ENCODE results near the gene IQGAP2.

IQGAP2 gene

GRCh38 chr5:76622076-76622475, 219.0 kb downstream of the IQGAP2 start:
- DNase-seq: no peak

DNA sequence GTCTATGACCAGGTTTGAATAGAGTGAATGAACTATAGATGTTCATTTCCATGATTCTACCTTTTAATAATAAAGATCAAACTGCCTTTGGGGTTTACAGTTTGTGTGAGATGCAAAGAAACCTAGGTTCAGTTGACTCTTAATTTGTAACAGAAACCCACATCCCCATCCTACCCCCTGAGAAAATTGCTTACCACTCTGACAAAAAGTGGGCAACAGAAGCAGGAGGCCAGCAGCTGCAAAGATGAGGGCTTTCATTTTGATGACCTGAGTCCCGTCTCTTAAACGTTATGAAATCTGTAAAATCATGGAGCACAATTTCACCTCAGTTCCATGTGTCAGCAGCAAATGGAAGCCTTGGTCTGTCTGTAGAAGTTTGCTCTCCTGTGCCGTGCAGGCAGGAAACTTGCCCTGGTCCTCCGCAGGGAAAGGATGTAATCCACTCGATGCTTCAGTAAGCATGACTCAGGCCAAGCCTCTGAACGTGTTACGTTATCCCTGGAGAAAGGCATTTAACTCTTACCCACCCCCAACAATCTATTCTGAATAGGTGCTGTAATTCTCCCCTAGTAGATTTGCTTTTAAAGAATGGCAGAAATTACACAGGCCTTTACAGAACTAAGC, 220.0 kb downstream of the IQGAP2 start, which contains the start of gene F2RL2:
TSS of gene F2RL2 (minus strand) at position 431 of the 624 bp plus-strand sequence. CDS start at position 258, 173 bp downstream.
- no peak for DNase-seq

- DNase-seq: no peak
Measured at GRCh38 chr5:76625087-76625815, 222.2 kb downstream of the IQGAP2 start.

DNA sequence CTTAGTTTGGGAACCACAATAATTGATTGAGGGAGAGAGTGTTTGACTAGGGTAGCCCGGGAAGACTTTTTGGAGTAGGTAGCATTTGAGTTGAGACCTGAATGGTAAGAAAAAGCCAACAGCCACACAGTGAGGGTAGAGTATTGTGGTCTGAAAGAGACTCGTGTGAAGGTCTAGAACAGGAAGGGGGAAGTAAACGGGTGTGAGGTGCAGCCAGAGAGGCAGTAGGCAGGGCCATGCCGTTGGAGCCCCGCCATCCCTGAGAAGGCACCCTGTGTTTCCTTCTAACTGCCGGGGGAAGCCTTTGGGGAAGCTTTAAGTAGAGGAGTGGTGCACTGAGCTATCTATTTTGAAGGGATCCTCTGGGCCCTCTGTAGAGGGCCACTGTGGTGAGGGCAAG, 223.7 kb downstream of the IQGAP2 start:
- no peak for DNase-seq

DNA sequence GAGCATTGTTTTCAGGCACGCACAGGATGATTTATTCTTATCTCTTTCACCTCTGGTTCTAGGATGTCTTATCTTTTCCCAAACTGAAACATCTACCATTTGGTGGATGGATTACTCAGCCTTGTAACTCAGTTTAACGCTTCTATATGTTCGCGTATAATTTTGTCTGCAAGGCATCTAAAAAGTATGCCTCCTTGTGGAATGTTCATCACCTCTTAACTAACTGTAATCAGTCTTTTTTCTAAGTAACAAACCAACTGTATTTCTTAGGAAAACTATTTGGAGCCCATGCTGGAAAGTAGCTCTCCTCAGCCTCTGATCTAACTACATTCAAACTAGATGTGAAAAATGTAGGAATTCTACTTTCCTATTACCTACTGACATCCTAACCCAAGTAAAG, 231.6 kb downstream of the IQGAP2 start:
- no peak for DNase-seq

GRCh38 chr5:76637490-76637889, 234.4 kb downstream of the IQGAP2 start:
- no peak for DNase-seq

DNA sequence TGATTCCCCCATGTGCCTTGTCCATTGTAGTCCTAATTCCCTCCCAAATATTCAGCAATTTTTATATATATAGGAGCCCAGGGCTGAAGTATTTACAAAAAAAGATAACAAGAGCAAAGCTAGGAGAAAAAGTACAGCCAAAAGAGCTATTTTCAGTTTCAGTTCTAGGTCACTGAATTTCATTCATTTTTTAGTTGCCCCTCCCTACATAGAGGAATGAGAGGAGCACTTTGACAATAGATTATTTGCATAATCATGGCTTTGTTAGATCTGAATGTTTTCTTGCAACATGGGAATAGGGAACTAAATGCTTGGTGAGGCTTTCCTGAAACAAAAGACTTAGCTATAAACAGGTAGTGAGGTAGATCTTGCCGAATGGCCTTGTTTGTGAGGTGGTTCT, 235.4 kb downstream of the IQGAP2 start:
- DNase-seq: no peak

DNA sequence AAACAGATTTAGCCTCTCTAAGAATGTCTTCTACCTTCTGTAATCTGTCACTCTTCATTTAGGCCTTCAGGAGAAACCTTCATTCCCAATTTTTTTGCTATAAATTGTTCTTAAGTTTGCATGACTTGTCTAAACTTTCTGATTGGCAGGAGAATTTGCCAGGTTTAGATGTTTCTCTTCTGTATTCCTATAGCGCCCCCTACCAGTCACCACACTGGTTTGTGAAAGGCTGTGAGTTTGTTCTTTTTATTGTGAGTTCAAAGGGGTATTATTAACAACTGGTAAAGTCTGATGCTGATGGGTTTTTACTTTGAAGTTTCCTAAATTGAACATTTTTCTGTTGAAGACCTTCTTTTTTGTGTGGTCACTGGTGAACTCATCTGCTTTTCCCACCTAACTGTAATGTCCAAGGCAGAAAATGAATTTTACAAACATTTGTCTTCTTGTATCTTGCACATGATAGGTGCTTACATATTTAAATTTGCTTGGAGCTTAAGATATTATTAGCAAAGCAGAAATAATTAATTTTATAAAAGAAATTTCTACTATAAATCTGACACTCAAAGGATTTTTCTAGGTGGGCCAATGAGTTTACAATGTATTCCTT, 238.5 kb downstream of the IQGAP2 start:
- peak; percentile 75 for DNase-seq

DNA sequence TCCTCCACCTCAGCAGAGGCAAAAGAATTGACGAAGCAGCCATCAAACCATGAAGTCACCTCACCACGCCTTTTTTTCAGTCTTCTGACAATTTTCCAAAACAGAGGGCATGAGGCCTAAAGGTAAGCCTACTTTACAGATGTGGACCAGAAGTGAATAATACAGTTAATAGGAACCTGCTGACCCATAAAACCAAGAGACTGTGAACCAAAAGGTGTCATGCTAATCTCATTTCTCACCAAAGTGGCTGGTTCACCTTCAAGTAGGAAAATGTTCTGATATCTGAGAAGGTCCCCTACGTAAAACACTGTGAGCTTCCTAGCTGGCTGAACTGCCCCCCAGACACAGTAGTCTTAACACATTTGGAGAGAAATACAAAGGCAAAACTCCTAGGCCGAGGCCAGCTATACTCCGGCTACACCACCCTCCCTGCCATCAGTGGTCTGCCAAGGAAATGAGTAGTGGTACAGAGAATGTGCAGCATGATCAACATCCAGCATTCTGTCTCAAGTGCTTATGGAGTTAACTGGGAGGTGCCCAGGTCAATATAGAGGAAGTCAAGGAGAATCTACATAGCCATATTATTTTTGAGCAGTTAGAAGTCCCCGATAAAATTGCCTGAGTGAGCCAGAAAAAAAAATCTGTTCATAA, 239.4 kb downstream of the IQGAP2 start:
- DNase-seq: no peak

GRCh38 chr5:76643371-76643770, 240.3 kb downstream of the IQGAP2 start:
- no peak for DNase-seq

- DNase-seq: no peak
Measured at GRCh38 chr5:76649140-76649539, 246.1 kb downstream of the IQGAP2 start.

- DNase-seq: no peak
Measured at GRCh38 chr5:76652809-76653414, 249.8 kb downstream of the IQGAP2 start.

- no peak for DNase-seq
Measured at GRCh38 chr5:76657091-76657490, 254.0 kb downstream of the IQGAP2 start.

GRCh38 chr5:76657683-76658311, 254.7 kb downstream of the IQGAP2 start:
- no peak for DNase-seq

DNA sequence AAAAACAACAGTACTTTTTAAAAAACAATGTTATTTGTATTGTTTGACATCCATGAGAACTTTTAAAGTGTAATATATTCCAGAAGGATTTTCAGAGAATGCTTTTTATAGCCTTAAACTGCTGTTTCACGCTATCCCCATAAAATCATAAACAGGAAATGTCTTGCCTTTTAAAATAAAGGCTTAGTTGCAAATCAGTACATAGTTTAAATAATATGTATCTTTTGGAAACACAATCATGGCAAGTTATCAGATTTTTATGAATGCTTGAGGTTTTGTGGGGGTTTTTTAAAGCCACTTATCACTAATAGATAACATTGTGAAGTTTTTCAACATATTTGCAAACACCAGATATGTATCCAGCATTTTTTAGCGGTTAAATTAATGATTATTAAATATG, 257.3 kb downstream of the IQGAP2 start:
- DNase-seq: no peak

DNA sequence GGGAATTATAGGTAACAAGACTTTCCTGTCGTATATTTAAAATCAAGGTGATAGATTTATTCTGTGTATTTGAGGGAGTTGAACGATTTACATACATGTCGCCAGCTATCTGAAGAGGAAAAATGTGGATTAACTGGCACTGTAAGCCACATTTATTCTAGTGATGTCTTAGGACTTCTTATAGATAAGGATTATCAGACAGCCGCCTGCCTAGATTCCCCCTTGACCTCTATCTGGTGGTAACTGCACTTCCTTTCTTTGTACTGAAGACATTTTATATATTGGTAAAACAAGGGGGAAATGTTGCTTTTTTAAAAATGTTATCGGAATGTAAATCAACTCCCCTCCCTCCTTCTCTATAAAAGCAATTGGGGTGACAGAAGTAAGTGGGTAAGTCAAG, 259.4 kb downstream of the IQGAP2 start:
- no peak for DNase-seq

DNA sequence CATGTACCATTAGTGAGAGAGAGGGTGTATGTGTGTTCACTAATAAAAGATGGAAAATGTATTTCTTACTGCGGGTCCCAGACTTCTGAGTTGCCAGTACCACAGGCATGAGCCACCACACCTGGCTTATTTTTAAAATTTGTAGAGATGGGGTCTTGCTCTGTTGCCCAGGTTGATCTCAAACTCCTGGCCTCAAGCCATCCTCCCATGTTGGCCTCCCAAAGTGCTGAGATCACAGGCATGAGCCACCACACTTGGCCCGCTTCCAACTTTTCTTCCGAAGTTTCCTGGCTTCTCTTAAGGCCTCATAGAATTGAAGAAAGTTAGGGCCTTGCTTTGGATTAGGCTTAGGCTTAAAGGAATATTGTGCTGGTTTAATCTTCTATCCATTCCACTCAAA, 260.5 kb downstream of the IQGAP2 start:
- no peak for DNase-seq

GRCh38 chr5:76664079-76664478, 261.0 kb downstream of the IQGAP2 start:
- no peak for DNase-seq

DNA sequence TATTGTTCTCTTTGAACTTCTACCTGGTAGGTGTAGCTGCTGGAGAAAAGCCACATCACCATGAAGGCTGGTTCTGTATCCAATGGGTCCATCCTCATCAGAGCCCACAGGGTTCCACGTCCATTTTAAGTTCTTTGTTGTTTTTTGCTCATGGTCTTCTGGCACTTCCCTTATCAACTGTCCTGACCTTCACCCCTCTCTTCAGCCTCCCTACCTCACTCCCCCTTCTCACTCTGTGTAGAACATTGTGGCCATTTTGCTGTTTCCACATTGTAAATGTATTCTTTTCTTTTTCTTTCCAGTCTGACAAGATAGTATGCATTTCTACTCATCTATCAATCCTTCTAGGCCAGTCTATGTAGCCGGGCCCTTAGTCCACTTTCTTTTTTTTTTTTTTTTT, 264.4 kb downstream of the IQGAP2 start:
- no peak for DNase-seq

DNA sequence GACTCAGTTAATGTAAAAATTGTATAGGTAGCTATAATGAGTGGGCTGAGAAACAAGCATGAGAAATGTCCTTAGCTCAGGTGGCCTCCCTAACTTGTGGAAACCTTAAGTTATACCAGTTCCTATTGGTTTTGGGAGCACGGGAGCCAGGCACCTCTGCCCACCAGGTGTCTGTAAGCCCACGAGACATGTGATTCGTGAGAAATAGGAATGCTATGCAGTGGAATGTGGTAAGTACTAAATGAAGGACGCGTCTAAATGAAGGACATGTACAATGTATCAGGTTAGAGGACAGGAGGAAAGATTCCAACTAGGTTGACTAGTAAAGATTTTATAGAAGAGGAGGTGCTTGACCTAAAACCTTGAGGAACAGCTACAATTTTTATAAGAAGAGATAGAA, 266.2 kb downstream of the IQGAP2 start:
- no peak for DNase-seq

GRCh38 chr5:76670508-76670907, 267.4 kb downstream of the IQGAP2 start:
- no peak for DNase-seq

- DNase-seq: no peak
Measured at GRCh38 chr5:76672242-76672641, 269.2 kb downstream of the IQGAP2 start.

- no peak for DNase-seq
Measured at GRCh38 chr5:76673125-76673524, 270.0 kb downstream of the IQGAP2 start.
